Measurements from ENCODE around the gene SLC4A11. TPM values are rescaled to one million over a fixed set of nuclear protein-coding genes. Genes with fewer than 3 reads are reported as not detected.

The SLC4A11 gene
- total and polyA plus RNA-seq, 2 experiments from 2014 or later = 14.8 to 17.1 TPM

DNA sequence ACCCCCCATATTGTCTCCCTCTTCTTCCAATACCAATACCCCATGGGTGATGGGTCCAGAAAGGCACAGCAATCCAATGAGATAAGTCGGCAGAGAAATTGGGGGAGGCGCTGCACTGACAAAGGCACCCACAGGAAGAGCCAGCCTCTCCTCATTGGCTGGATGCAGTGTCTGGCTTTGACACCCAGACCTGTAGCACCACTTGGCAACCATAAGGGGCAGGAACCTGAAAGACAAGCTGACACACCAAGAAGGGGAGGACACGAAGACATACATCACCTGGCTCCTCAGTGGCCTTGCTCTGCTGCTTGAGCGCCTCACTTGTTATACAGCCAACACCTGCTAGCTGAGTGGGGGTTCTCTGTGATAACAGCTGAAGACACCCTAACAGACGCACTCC lies 19.4 kb upstream of the SLC4A11 start:
- no peaks in the 10 kb centered on the region for H4K20me1 ChIP-seq (replicated peaks; ENCODE audit: insufficient read depth)
- no peaks in the 10 kb centered on the region for H3K27me3 ChIP-seq (ENCODE audit: insufficient read depth)
- H3K27ac ChIP-seq (ENCODE audit: low read depth) = no peak overlapping the region
- H2AFZ ChIP-seq = no peak overlapping the region
- H3K9me3 Mint-ChIP-seq = no peaks in the 10 kb centered on the region
- no peak overlapping the region for H3K4me2 ChIP-seq
- H3K9me2 ChIP-seq (ENCODE audit: insufficient read depth) = no peaks in the 10 kb centered on the region
- H3K36me3 Mint-ChIP-seq (ENCODE audit: low read depth) = peaks cover 4% of the 10 kb centered on the region; the same call in 2 of the 3 replicates
- no peaks in the 10 kb centered on the region for H3K4me1 Mint-ChIP-seq
- DNase-seq (ENCODE audit: low spot score) = peak; percentile 40
- H3K4me1 ChIP-seq (ENCODE audit: insufficient read depth) = no peaks in the 10 kb centered on the region
- no peak overlapping the region for H3K4me3 Mint-ChIP-seq
- no peaks in the 10 kb centered on the region for H3K79me2 ChIP-seq (replicated peaks; ENCODE audit: insufficient read depth)
- no peaks in the 10 kb centered on the region for H3F3A ChIP-seq (replicated peaks; ENCODE audit: low read depth)
- no peaks in the 10 kb centered on the region for H3K36me3 ChIP-seq (ENCODE audit: insufficient read depth)
- H3K4me3 ChIP-seq = no peak overlapping the region
- peak; percentile 82 for ATAC-seq
- H3K27ac Mint-ChIP-seq = no peak overlapping the region
- TF ChIP-seq EZH2 (IDR thresholded peaks at IDR 0.05; ENCODE audit: low read depth, unreplicated experiment) = no peak
- TF ChIP-seq, protein P1, sequence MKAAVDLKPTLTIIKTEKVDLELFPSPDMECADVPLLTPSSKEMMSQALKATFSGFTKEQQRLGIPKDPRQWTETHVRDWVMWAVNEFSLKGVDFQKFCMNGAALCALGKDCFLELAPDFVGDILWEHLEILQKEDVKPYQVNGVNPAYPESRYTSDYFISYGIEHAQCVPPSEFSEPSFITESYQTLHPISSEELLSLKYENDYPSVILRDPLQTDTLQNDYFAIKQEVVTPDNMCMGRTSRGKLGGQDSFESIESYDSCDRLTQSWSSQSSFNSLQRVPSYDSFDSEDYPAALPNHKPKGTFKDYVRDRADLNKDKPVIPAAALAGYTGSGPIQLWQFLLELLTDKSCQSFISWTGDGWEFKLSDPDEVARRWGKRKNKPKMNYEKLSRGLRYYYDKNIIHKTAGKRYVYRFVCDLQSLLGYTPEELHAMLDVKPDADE (IDR thresholded peaks at IDR 0.05) = no peak
- TF ChIP-seq, protein P2, sequence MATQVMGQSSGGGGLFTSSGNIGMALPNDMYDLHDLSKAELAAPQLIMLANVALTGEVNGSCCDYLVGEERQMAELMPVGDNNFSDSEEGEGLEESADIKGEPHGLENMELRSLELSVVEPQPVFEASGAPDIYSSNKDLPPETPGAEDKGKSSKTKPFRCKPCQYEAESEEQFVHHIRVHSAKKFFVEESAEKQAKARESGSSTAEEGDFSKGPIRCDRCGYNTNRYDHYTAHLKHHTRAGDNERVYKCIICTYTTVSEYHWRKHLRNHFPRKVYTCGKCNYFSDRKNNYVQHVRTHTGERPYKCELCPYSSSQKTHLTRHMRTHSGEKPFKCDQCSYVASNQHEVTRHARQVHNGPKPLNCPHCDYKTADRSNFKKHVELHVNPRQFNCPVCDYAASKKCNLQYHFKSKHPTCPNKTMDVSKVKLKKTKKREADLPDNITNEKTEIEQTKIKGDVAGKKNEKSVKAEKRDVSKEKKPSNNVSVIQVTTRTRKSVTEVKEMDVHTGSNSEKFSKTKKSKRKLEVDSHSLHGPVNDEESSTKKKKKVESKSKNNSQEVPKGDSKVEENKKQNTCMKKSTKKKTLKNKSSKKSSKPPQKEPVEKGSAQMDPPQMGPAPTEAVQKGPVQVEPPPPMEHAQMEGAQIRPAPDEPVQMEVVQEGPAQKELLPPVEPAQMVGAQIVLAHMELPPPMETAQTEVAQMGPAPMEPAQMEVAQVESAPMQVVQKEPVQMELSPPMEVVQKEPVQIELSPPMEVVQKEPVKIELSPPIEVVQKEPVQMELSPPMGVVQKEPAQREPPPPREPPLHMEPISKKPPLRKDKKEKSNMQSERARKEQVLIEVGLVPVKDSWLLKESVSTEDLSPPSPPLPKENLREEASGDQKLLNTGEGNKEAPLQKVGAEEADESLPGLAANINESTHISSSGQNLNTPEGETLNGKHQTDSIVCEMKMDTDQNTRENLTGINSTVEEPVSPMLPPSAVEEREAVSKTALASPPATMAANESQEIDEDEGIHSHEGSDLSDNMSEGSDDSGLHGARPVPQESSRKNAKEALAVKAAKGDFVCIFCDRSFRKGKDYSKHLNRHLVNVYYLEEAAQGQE (IDR thresholded peaks at IDR 0.05; ENCODE audit: unreplicated experiment) = no peak
- TF ChIP-seq CREB1 (CRISPR knock-in tag; IDR thresholded peaks at IDR 0.05; ENCODE audit: low read depth) = no peak
- TF ChIP-seq STAT1 (IDR thresholded peaks at IDR 0.05; ENCODE audit: unreplicated experiment) = no peak
- no peak for TF ChIP-seq ZNF331 (CRISPR knock-in tag; IDR thresholded peaks at IDR 0.05; ENCODE audit: low read depth)
- no peak for TF ChIP-seq EZH2phosphoT487 (IDR thresholded peaks at IDR 0.05; ENCODE audit: unreplicated experiment)
- TF ChIP-seq, protein P3, sequence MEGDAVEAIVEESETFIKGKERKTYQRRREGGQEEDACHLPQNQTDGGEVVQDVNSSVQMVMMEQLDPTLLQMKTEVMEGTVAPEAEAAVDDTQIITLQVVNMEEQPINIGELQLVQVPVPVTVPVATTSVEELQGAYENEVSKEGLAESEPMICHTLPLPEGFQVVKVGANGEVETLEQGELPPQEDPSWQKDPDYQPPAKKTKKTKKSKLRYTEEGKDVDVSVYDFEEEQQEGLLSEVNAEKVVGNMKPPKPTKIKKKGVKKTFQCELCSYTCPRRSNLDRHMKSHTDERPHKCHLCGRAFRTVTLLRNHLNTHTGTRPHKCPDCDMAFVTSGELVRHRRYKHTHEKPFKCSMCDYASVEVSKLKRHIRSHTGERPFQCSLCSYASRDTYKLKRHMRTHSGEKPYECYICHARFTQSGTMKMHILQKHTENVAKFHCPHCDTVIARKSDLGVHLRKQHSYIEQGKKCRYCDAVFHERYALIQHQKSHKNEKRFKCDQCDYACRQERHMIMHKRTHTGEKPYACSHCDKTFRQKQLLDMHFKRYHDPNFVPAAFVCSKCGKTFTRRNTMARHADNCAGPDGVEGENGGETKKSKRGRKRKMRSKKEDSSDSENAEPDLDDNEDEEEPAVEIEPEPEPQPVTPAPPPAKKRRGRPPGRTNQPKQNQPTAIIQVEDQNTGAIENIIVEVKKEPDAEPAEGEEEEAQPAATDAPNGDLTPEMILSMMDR (conservative IDR thresholded peaks at IDR 0.05; ENCODE audit: low read depth in 2 of 2) = no peak
- TF ChIP-seq ZNF114 (CRISPR knock-in tag; IDR thresholded peaks at IDR 0.05) = no peak
- TF ChIP-seq JUNB (IDR thresholded peaks at IDR 0.05; ENCODE audit: unreplicated experiment) = no peak
- TF ChIP-seq, protein P4, sequence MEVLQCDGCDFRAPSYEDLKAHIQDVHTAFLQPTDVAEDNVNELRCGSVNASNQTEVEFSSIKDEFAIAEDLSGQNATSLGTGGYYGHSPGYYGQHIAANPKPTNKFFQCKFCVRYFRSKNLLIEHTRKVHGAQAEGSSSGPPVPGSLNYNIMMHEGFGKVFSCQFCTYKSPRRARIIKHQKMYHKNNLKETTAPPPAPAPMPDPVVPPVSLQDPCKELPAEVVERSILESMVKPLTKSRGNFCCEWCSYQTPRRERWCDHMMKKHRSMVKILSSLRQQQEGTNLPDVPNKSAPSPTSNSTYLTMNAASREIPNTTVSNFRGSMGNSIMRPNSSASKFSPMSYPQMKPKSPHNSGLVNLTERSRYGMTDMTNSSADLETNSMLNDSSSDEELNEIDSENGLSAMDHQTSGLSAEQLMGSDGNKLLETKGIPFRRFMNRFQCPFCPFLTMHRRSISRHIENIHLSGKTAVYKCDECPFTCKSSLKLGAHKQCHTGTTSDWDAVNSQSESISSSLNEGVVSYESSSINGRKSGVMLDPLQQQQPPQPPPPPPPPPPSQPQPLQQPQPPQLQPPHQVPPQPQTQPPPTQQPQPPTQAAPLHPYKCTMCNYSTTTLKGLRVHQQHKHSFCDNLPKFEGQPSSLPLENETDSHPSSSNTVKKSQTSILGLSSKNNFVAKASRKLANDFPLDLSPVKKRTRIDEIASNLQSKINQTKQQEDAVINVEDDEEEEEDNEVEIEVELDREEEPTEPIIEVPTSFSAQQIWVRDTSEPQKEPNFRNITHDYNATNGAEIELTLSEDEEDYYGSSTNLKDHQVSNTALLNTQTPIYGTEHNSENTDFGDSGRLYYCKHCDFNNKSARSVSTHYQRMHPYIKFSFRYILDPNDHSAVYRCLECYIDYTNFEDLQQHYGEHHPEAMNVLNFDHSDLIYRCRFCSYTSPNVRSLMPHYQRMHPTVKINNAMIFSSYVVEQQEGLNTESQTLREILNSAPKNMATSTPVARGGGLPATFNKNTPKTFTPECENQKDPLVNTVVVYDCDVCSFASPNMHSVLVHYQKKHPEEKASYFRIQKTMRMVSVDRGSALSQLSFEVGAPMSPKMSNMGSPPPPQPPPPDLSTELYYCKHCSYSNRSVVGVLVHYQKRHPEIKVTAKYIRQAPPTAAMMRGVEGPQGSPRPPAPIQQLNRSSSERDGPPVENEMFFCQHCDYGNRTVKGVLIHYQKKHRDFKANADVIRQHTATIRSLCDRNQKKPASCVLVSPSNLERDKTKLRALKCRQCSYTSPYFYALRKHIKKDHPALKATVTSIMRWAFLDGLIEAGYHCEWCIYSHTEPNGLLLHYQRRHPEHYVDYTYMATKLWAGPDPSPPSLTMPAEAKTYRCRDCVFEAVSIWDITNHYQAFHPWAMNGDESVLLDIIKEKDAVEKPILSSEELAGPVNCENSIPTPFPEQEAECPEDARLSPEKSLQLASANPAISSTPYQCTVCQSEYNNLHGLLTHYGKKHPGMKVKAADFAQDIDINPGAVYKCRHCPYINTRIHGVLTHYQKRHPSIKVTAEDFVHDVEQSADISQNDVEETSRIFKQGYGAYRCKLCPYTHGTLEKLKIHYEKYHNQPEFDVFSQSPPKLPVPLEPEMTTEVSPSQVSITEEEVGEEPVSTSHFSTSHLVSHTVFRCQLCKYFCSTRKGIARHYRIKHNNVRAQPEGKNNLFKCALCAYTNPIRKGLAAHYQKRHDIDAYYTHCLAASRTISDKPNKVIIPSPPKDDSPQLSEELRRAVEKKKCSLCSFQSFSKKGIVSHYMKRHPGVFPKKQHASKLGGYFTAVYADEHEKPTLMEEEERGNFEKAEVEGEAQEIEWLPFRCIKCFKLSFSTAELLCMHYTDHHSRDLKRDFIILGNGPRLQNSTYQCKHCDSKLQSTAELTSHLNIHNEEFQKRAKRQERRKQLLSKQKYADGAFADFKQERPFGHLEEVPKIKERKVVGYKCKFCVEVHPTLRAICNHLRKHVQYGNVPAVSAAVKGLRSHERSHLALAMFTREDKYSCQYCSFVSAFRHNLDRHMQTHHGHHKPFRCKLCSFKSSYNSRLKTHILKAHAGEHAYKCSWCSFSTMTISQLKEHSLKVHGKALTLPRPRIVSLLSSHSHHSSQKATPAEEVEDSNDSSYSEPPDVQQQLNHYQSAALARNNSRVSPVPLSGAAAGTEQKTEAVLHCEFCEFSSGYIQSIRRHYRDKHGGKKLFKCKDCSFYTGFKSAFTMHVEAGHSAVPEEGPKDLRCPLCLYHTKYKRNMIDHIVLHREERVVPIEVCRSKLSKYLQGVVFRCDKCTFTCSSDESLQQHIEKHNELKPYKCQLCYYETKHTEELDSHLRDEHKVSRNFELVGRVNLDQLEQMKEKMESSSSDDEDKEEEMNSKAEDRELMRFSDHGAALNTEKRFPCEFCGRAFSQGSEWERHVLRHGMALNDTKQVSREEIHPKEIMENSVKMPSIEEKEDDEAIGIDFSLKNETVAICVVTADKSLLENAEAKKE (CRISPR knock-in tag; IDR thresholded peaks at IDR 0.05) = no peak
- no peak for TF ChIP-seq POLR2AphosphoS5 (IDR thresholded peaks at IDR 0.05; ENCODE audit: low read depth)
- TF ChIP-seq NANOG (IDR thresholded peaks at IDR 0.05; ENCODE audit: borderline replicate concordance) = no peak
- H3K27me3 Mint-ChIP-seq (ENCODE audit: insufficient read depth, low read depth, poor library complexity) = peaks cover 4% of the 10 kb centered on the region

Data from GM23338 (cell line).